Lower leg skin (tissue), 3 donors: ENCODE results near the gene HHIP.

Experiments
- POLR2A ChIP-seq, 2 donors: fragments of 450-650 bp; IDR thresholded peaks; one replicate each; pipeline ENCODE4 v1.6.1; 2016 to 2017; ENCODE audit warnings: antibody characterized with exemption in 2 of 2, mild to moderate bottlenecking in 1 of 2, moderate library complexity in 1 of 2
- TF ChIP-seq, protein P1 (sequence below), 3 donors: fragments of 450-650 bp; IDR thresholded peaks; one replicate each; pipeline ENCODE4 v1.5.1; 2016; ENCODE audit warnings: antibody characterized with exemption in 3 of 3, mild to moderate bottlenecking in 3 of 3, moderate library complexity in 2 of 3

GRCh38 chr4:144687466-144687865 is 41.5 kb downstream of the HHIP start:
- TF ChIP-seq, protein P1, sequence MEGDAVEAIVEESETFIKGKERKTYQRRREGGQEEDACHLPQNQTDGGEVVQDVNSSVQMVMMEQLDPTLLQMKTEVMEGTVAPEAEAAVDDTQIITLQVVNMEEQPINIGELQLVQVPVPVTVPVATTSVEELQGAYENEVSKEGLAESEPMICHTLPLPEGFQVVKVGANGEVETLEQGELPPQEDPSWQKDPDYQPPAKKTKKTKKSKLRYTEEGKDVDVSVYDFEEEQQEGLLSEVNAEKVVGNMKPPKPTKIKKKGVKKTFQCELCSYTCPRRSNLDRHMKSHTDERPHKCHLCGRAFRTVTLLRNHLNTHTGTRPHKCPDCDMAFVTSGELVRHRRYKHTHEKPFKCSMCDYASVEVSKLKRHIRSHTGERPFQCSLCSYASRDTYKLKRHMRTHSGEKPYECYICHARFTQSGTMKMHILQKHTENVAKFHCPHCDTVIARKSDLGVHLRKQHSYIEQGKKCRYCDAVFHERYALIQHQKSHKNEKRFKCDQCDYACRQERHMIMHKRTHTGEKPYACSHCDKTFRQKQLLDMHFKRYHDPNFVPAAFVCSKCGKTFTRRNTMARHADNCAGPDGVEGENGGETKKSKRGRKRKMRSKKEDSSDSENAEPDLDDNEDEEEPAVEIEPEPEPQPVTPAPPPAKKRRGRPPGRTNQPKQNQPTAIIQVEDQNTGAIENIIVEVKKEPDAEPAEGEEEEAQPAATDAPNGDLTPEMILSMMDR (IDR thresholded peaks at IDR 0.05): no peak
- no peak for TF ChIP-seq POLR2A (IDR thresholded peaks at IDR 0.05)
